Colonic mucosa (tissue), 4 donors: Measurements from ENCODE around the gene MIB2. TPM values are rescaled to one million over a fixed set of nuclear protein-coding genes. Genes with fewer than 3 reads are reported as not detected.
A peak's percentile ranks its signal among the peaks of the same experiment; 100 is the strongest.

Experiments
- DNase-seq: peaks from one replicate; pipeline ENCODE4 v3.0.0-alpha.2; 2020
- H3K27ac ChIP-seq: fragments of 200-600 bp; one replicate; pipeline ENCODE4 v1.8.0; 2021
- H3K27me3 ChIP-seq: fragments of 200-600 bp; one replicate; pipeline ENCODE4 v1.8.0; 2021
- H3K36me3 ChIP-seq: fragments of 200-600 bp; one replicate; pipeline ENCODE4 v1.8.0; 2021
- H3K4me1 ChIP-seq: fragments of 200-600 bp; one replicate; pipeline ENCODE4 v1.8.0; 2021; ENCODE audit warnings: mild to moderate bottlenecking
- H3K4me3 ChIP-seq: fragments of 200-600 bp; one replicate; pipeline ENCODE4 v1.8.0; 2021
- H3K9ac ChIP-seq, 2 donors: one replicate each; pipeline ENCODE4 v1.7.0; 2013; ENCODE audit warnings: control low read depth in 2 of 2, low read depth in 2 of 2, low read length in 2 of 2
- H3K9me3 ChIP-seq: fragments of 200-600 bp; one replicate; pipeline ENCODE4 v1.8.0; 2021
- CTCF ChIP-seq: fragments of 200-600 bp; IDR thresholded peaks from one replicate; pipeline ENCODE4 v1.8.0; 2022; ENCODE audit warnings: antibody characterized with exemption, mild to moderate bottlenecking
- intact Hi-C: fragments of 100-400 bp; cut with DNase I; formaldehyde crosslinking; loops from one replicate; pipeline ENCODE4 v1.14.1; 2022
- total RNA-seq, 2 donors: library from RNA; stranded (reverse); fragmentation: NEBNext Ultra II Directional in 1 of 2; extraction: Animal tissue kit (Norgen Biotek cat#: 25700) in 1 of 2; gene quantifications; one replicate each; pipeline ENCODE4 v1.2.1, GENCODE V29; 2021
- donor health status: healthy.
- donor health status: DM: no; HTN: no; CAD: no.
- donor health status: DM: no; HTN: no; CAD: no.

MIB2 gene
- total RNA-seq, 2 donors from 2014 or later: 57.0 to 121 TPM

GRCh38 chr1:1574721-1575537, 40.4 kb upstream of the MIB2 start, which contains the start of gene SSU72:
Gene SSU72 (minus strand): TSS chr1:1574863. CDS start chr1:1574557, 306 bp downstream.
- Histone ChIP-seq H3K9ac (peak within 1 kb of the TSS; percentile 98), H3K4me1 (peaks cover 8% of the 10 kb centered on the region), H3K4me3 (peak within 1 kb of the TSS; percentile 80), H3K9me3 (no peaks in the 10 kb centered on the region), H3K27ac (peak within 1 kb of the TSS; percentile 95), H3K27me3 (no peaks in the 10 kb centered on the region), H3K36me3 (no peaks in the 10 kb centered on the region)
- intact Hi-C loops: no loop called here
- no peak for TF ChIP-seq CTCF
- peak; percentile 92 for DNase-seq

- no peak for TF ChIP-seq CTCF
- peak overlapping the region in 1 of 2 donors; percentile 32 for H3K9ac ChIP-seq
- no peaks in the 10 kb centered on the region for H3K36me3 ChIP-seq
- H3K27me3 ChIP-seq: no peaks in the 10 kb centered on the region
- H3K9me3 ChIP-seq: no peaks in the 10 kb centered on the region
- H3K4me1 ChIP-seq: peaks cover 8% of the 10 kb centered on the region
- intact Hi-C loops: no loop called here
- no peak overlapping the region for H3K27ac ChIP-seq
- no peak overlapping the region for H3K4me3 ChIP-seq
- DNase-seq: peak; percentile 56
Observed at GRCh38 chr1:1577367-1578011, 37.8 kb upstream of the MIB2 start.

GRCh38 chr1:1578371-1578940, 36.8 kb upstream of the MIB2 start:
- Histone ChIP-seq H3K9ac (no peak overlapping the region), H3K4me3 (no peak overlapping the region), H3K4me1 (peaks cover 8% of the 10 kb centered on the region), H3K27me3 (no peaks in the 10 kb centered on the region), H3K27ac (no peak overlapping the region), H3K36me3 (no peaks in the 10 kb centered on the region), H3K9me3 (no peaks in the 10 kb centered on the region)
- no peak for DNase-seq
- TF ChIP-seq CTCF: no peak
- intact Hi-C loops: no loop called here

GRCh38 chr1:1582585-1583346, 32.5 kb upstream of the MIB2 start:
- intact Hi-C loops: no loop called here
- no peaks in the 10 kb centered on the region for H3K27me3 ChIP-seq
- no peaks in the 10 kb centered on the region for H3K36me3 ChIP-seq
- DNase-seq: no peak
- H3K27ac ChIP-seq: no peak overlapping the region
- no peak overlapping the region for H3K4me3 ChIP-seq
- no peaks in the 10 kb centered on the region for H3K9me3 ChIP-seq
- no peaks in the 10 kb centered on the region for H3K4me1 ChIP-seq
- no peak overlapping the region for H3K9ac ChIP-seq
- no peak for TF ChIP-seq CTCF

- TF ChIP-seq CTCF: no peak
- H3K4me3 ChIP-seq: no peak overlapping the region
- DNase-seq: no peak
- no peaks in the 10 kb centered on the region for H3K36me3 ChIP-seq
- no peak overlapping the region for H3K27ac ChIP-seq
- no peaks in the 10 kb centered on the region for H3K4me1 ChIP-seq
- no peaks in the 10 kb centered on the region for H3K9me3 ChIP-seq
- H3K27me3 ChIP-seq: no peaks in the 10 kb centered on the region
- no peak overlapping the region for H3K9ac ChIP-seq
- intact Hi-C loops: no loop called here
Observed at GRCh38 chr1:1583347-1584010, 31.8 kb upstream of the MIB2 start.
